Stimulated activated CD4-positive, alpha-beta T cell treated with anti-CD3 and anti-CD28 coated beads, Interleukin-12 subunit alpha, Interleukin-12 subunit beta, amount 100 ng/mL, for 24 hours (primary cell): ENCODE data around the gene MT1G.
"Not testable (repeated sequence)": the region's sequence is repeated elsewhere in the genome, so short reads cannot be mapped to it uniquely, and the experiment has no call there.

ENCODE experiments used
- DNase-seq, 2 experiments: peaks; one replicate each; pipeline ENCODE4 v3.0.0-alpha.2; 2020; ENCODE audit warnings: low read depth in 2 of 2

The MT1G gene

DNA sequence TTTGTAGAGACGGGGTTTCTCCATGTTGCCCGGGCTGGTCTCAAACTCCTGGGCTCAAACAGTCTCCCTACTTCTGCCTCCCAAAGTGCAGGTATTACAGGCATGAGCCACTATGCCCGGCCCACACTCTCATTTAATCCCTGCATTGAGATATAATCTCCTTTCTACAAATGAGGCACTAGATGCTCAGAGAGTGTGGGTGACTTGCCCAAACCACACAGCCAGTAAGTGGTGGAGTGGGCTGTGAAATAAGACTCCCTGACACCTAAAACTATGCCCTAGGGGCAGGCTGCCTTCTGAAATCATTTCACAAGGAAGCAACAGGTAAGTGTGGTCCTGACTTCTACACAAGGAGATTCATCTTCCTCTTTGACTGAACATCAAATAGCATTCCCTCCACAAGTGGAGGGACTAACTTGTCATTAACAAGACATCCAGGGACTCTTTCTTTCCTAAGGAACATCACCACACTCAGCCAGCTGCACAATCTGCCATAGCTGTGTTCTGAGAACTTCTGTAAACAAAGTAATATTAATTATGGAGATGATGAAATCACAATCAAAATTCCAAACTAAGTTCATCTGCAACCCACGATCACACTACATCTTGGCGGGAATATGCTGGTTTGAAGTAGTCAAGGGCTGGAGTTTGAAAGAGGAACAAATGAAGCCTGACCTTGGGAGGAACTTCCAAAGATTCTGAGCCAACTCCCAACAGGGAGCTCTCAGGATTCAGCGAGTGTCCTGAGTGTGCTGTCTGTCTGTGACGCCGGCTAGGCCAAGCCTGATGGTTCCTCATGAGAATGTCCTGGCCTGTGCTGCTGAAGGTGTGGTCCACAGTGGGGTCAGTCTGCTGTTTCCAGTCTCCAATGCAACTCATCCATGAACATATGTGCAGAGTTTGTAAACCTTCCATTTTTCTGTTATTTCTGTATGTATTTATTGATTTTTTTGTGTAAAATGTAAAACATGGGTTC lies 2.3 kb downstream of the MT1G start:
- not testable (repeated sequence) for DNase-seq

DNA sequence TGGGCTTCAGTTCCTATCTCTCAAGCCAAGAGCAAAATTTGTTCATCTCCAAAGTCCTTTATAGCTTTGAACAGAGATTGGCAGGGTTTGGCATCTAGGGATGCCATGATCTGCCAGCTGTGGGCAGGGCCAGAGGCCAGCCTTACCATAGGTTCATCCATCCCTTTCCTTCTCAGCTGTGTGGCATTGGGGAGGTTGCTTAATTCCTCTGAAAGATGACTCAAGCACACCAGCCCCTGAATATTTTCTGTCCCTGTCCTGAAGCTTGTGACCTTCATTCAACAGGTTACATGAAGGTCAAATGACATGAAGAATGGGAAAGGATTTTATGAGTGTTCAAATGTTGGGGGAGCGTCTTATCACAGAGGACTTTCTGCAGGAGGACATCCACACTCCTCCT lies 3.4 kb downstream of the MT1G start:
- DNase-seq, result no peak

- no peak for DNase-seq
Measured at GRCh38 chr16:56662357-56663354, 5.2 kb downstream of the MT1G start.

- DNase-seq, result no peak
Measured at GRCh38 chr16:56658327-56658875, 9.5 kb downstream of the MT1G start.

- peak; percentile 55 to 73 for DNase-seq
Measured at GRCh38 chr16:56657555-56658326, 10.1 kb downstream of the MT1G start, which contains the start of gene MT1F. TSS of gene MT1F (plus strand) at chr16:56657959. CDS start at chr16:56658059, 100 bp downstream.

DNA sequence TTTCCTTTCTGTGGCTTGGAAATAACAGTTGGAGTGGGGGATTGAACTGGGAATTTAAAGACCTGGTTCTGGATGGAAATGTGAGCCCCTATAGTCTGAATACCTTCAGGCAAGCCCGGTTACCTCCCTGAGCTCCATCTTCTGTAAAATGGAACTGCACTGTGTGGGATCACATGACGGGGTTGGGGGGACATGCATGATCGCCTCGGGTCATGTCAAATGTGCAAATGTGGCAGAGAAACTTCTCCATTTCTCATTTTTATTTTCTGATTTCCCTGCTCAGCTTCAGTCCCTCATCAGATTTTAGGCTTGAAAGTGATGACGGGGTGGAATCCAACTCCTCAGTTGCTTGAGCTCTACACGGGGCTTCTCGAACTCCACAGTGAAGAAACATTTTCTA lies 14.6 kb downstream of the MT1G start:
- DNase-seq, result no peak

DNA sequence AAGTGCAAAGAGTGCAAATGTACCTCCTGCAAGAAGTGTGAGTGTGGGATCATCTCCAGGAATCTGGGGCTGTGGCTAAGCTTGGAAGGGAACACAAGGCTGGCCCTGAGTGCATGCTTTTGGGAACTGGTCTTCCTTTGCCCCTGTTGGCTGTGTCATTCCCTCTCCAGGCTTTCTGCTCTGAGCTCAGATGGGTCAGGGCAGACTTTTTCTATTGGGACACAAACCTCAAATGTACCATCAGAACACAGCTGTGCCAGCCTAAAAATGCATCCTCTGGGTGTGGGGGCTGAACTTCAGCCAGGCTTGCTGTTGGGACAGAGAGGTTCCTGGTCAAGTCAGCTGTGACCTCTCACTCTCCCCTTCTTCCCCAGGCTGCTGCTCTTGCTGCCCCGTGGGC lies 15.3 kb downstream of the MT1G start:
- no peak for DNase-seq

- no peak for DNase-seq
Measured at GRCh38 chr16:56651586-56651985, 16.3 kb downstream of the MT1G start, which contains the start of gene MT1B. TSS of gene MT1B (plus strand) at chr16:56651886. CDS start at chr16:56651954, 68 bp downstream.

- no peak for DNase-seq
Measured at GRCh38 chr16:56649820-56650219, 18.0 kb downstream of the MT1G start.

GRCh38 chr16:56649271-56649670 lies 18.6 kb downstream of the MT1G start:
- no peak for DNase-seq

DNA sequence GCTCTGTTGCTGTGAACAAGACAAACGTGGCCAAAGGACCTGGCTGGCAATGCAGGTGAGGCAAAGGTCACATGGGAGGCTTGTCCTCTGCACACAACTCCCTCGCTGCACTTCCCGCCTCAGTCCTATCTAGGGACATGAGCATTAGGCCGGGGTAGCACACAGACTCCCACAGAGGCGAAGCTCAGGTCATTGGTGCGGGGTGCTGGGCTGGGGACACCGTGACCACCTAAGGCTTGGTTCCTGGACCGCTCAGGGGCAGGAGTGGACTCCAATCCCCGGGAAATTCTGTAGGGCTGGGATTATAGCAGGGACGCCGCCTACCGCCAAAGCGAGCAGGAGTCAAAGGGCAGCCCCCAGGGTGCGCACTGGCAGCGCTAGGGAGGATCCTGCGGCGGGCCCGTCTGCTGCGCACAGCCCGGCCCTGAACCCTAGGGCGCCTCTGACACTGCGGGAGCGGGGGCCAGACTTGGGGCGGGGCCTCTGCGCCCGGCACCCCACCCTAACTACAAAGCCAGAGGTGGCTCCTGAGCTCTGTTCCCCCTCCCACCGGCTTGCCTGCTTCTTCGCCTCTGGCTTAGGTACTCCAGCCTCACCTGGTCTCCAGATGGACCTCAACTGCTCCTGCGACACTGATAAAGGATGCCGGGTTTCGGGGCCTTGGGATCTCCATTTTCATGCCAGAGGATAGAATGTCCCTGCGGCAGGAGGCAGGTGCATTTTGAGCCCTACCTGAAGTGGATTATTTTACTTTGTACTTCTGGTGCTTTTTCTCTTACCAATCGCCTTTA lies 20.0 kb downstream of the MT1G start:
- DNase-seq, result no peak

DNA sequence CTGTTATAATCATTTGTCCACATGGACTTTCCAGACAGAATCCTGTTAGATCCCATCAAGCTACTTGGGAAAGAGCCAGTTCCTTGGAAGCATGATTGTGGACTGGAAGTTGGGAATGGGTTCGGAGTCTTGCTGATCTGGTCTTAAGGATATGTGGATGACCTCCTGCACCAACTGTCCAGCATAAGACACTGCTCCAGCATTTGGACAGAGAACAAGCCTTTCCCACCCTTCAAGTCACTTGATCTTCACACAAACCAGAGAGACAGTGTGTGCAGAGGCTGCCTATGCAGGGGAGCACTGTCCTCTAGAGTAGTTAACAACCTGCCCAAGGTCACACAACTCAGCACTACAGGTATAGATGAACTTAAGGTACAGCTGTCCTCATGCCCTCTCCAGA lies 22.0 kb downstream of the MT1G start:
- no peak for DNase-seq

- DNase-seq, result no peak
Measured at GRCh38 chr16:56645311-56645710, 22.6 kb downstream of the MT1G start.

DNA sequence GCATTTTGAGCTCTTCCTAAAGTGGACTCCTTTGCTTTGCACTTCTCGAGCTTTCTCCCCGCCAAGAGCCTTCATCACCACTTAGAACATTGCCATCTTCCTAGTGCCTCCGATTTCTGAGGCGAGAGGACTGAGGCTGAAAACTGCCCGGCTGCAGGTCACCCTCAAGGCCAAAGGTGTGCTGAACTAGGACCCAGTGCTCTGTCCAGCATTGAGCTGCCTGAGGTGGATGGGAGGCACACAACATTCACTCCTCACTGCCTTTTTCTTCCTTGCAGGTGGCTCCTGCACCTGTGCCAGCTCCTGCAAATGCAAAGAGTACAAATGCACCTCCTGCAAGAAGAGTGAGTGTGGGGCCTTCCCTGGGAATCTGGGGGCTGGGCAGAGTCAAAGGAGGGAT lies 24.0 kb downstream of the MT1G start:
- no peak for DNase-seq

DNA sequence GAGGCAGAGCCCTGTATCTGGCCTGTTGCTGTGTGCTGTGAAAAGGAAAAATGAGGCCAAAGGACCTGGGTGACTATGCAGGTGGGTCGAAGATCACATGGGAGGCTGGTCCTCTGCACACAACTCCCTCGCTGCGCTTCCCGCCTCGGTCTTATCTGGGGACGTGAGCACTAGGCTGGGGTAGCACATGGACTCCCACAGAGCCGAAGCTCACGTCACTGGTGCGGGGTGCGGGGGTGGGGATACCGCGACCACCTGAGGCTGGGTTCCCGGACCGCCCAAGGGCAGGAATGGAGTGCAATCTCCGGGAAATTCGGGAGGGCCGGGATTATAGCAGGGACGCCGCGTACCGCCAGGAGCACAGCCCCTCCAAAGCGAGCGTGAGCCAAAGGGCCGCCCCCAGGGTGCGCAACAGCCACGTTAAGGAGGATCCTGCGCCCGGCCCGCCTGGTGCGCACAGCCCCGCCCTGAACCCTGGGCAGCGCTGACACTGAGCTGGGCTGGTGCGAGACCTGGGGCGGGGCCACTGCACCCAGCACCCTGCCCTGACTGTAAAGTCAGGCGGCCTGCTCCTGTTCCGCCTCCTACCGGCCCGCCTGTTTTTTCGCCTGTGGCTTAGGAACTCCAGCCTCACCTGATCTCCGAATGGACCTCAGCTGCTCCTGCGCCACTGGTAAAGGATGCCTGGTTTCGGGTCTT lies 24.6 kb downstream of the MT1G start:
- peak; percentile 58 to 70 for DNase-seq

DNA sequence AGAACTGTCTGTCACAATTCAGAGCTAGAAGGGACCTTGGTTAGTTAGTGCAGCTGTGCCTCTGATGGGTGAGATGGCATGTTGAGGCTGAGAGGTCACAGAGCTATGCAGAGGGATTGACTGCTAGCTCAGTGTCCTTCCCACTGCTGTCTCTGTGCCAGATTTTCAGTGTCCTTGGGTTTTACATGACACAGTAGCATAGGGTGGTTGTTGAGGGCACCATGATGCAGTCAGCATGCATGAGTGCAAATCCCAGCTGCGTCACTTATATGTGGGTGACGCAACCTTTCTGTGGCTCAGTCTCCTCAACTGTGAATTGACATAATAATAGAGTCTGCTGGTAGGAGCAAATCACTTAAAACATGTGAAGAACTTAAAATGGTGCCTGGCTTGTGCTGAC lies 26.7 kb downstream of the MT1G start:
- no peak for DNase-seq

- DNase-seq, result no peak
Measured at GRCh38 chr16:56640076-56640475, 27.8 kb downstream of the MT1G start.

DNA sequence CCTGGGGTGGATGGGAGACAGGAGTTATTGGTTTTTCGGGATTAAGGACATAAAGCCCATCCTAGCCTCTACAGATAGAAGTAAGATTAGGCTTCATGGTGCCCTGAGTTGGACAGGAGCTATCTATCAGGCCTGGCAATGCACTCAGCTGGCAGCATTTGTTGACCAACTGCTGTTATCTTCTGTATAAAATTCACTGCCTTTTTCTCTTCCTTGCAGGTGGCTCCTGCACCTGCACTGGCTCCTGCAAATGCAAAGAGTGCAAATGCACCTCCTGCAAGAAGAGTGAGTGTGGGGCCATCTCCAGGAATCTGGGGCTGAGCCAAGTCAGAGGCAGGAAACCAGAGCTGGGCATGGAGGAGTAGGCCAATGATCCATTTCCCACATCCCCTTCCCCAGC lies 28.8 kb downstream of the MT1G start:
- no peak for DNase-seq
